ENCODE measurements around the gene NGLY1. TPM values are rescaled to one million over a fixed set of nuclear protein-coding genes. Genes with fewer than 3 reads are reported as not detected.

The NGLY1 gene
- total RNA-seq, 1 experiment from 2014 or later = 47.7 TPM

DNA sequence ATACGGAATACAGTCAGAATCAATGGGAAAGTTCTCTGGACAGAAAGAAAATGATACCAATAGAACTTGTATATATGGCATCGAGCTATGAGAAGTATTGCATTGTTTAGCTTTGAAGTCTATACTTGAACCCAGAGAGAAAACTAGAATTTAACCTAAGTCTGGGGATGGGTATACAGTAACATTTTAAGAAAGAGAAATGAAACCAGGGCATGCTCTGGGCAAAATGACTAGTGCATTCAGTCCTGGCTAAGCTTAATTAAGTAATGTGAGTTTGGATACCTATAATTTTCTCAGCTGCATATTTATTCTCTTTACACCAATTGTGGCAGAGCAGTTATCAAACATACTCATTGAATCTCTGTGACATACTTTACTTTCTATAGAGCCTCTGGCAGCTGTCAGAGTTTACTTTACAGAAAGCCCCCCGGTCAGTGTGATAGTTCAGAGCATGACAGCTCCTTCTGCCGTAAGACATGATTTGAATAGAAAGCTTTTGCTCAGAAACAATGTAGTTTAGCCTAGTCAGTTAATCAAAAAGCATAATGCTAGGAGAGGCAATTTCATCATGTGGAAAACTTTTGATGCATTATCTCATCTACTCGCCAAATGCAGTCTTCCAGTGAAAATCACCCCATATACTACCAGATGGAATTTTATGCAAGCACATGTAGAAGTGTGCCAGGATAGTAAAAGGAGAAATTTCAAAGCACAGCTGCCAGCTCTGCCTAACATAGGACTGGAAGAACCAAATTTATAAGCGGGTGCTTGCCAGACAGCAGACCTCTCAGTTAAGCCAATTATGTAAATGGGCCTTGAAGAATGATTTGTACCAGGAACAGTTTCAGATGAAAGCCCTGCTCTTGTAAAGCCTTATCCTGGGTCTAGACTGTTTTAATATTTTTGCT is 47.4 kb upstream of the NGLY1 start:
- Histone ChIP-seq H4K20me1 (ENCODE audit: low read length) (no peaks in the 10 kb centered on the region), H3K4me2 (ENCODE audit: low read length) (no peak overlapping the region), H3K27ac (ENCODE audit: low read length) (no peak overlapping the region), H3K4me1 (ENCODE audit: insufficient read depth, low read length) (no peaks in the 10 kb centered on the region), H3K9me2 (replicated peaks; ENCODE audit: low read length) (no peaks in the 10 kb centered on the region), H3K9ac (ENCODE audit: low read length) (no peak overlapping the region), H2AFZ (ENCODE audit: low read length) (no peak overlapping the region), H3K79me2 (ENCODE audit: low read length) (no peaks in the 10 kb centered on the region), H3F3A (ENCODE audit: low read length, unreplicated experiment) (no peaks in the 10 kb centered on the region), H3K27me3 (ENCODE audit: low read length) (no peaks in the 10 kb centered on the region; the same call in 1 of the 2 replicates), H3K9me3 (ENCODE audit: low read length) (no peaks in the 10 kb centered on the region), H3K4me3 (ENCODE audit: low read length) (no peak overlapping the region), H3K36me3 (ENCODE audit: low read depth, low read length) (no peaks in the 10 kb centered on the region)
- CTCF ChIA-PET = interaction anchor here (1.0 to 1.5 kb wide), 3 partner anchors 24 to 183 kb away, joined by 3 to 7 read pairs (median 4); no protein-coding TSS in a partner anchor
- no TSS peak for BruUV-seq (replicated peaks)
- no peak for DNase-seq
- intact Hi-C loops (cut with micrococcal nuclease) = loop anchor here (1.0 to 5.0 kb wide), 3 partner anchors 38 to 182 kb away; partner anchors contain the start of gene OXSM
- TF ChIP-seq EZH2phosphoT487 (IDR thresholded peaks at IDR 0.05; ENCODE audit: borderline replicate concordance, low read length) = no peak
- no peak for TF ChIP-seq EZH2 (IDR thresholded peaks at IDR 0.05; ENCODE audit: low read length, unreplicated experiment)
- TF ChIP-seq, protein P1, sequence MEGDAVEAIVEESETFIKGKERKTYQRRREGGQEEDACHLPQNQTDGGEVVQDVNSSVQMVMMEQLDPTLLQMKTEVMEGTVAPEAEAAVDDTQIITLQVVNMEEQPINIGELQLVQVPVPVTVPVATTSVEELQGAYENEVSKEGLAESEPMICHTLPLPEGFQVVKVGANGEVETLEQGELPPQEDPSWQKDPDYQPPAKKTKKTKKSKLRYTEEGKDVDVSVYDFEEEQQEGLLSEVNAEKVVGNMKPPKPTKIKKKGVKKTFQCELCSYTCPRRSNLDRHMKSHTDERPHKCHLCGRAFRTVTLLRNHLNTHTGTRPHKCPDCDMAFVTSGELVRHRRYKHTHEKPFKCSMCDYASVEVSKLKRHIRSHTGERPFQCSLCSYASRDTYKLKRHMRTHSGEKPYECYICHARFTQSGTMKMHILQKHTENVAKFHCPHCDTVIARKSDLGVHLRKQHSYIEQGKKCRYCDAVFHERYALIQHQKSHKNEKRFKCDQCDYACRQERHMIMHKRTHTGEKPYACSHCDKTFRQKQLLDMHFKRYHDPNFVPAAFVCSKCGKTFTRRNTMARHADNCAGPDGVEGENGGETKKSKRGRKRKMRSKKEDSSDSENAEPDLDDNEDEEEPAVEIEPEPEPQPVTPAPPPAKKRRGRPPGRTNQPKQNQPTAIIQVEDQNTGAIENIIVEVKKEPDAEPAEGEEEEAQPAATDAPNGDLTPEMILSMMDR (conservative IDR thresholded peaks at IDR 0.05; ENCODE audit: low read depth, low read length) = no peak
- POLR2A ChIA-PET (ENCODE audit: unreplicated experiment) = no interaction called here
- no peak for ATAC-seq

DNA sequence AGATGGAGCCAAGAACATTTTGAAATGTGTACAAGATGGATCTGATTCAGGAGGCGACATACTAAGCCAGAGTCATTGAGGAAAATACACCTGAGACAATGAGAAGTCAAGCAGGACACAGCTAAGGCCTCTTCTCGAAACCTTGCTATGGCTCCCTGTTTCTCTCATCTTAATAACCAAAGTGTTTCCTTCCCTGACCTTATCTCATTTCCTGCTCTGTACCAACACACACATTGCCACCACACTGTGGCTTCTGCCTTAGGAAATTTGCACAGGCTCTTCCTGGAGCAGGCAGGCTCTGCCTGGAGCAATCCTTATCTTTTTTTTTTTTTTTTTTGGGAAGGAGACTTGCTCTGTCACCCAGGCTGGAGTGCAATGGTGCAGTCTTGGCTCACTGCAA is 43.3 kb upstream of the NGLY1 start:
- Histone ChIP-seq H3F3A (ENCODE audit: low read length, unreplicated experiment) (no peaks in the 10 kb centered on the region), H3K4me1 (ENCODE audit: insufficient read depth, low read length) (peaks cover 4% of the 10 kb centered on the region), H3K27me3 (ENCODE audit: low read length) (no peaks in the 10 kb centered on the region; the same call in 1 of the 2 replicates), H3K9ac (ENCODE audit: low read length) (no peak overlapping the region), H3K27ac (ENCODE audit: low read length) (no peak overlapping the region), H3K9me2 (replicated peaks; ENCODE audit: low read length) (no peaks in the 10 kb centered on the region), H3K36me3 (ENCODE audit: low read depth, low read length) (no peaks in the 10 kb centered on the region), H3K79me2 (ENCODE audit: low read length) (no peaks in the 10 kb centered on the region), H3K4me2 (ENCODE audit: low read length) (no peak overlapping the region), H4K20me1 (ENCODE audit: low read length) (no peaks in the 10 kb centered on the region), H2AFZ (ENCODE audit: low read length) (no peak overlapping the region), H3K9me3 (ENCODE audit: low read length) (no peaks in the 10 kb centered on the region), H3K4me3 (ENCODE audit: low read length) (no peak overlapping the region)
- BruUV-seq (replicated peaks) = no TSS peak
- POLR2A ChIA-PET (ENCODE audit: unreplicated experiment) = no interaction called here
- ATAC-seq (no peak), DNase-seq (no peak)
- TF ChIP-seq EZH2 (IDR thresholded peaks at IDR 0.05; ENCODE audit: low read length, unreplicated experiment) = no peak
- TF ChIP-seq, protein P1 (conservative IDR thresholded peaks at IDR 0.05; ENCODE audit: low read depth, low read length) = no peak
- intact Hi-C loops (cut with micrococcal nuclease) = no loop called here
- CTCF ChIA-PET = no interaction called here

DNA sequence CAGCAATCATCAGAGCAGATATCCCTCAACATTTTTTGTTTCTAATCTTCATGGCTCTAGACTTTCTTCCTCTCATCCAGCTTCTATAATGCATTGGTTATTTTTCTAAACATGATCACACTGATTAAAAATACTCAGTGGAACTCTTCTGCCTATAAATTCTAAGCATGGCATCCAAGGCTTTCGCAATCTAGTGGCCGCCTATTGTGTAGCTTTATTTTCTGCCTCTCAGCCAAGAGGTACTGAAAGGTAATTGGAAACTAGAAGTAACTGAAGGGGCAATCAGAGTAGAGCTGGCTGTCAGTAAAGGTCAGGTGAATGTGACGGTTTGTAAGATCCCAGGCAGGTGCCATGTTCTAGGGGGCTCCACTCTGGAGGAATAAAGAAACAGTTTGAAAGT is 40.1 kb upstream of the NGLY1 start:
- Histone ChIP-seq H3F3A (ENCODE audit: low read length, unreplicated experiment) (no peaks in the 10 kb centered on the region), H3K27me3 (ENCODE audit: low read length) (no peaks in the 10 kb centered on the region), H3K4me3 (ENCODE audit: low read length) (no peak overlapping the region), H4K20me1 (ENCODE audit: low read length) (no peaks in the 10 kb centered on the region), H3K9me2 (replicated peaks; ENCODE audit: low read length) (no peaks in the 10 kb centered on the region), H3K79me2 (ENCODE audit: low read length) (no peaks in the 10 kb centered on the region), H3K4me1 (ENCODE audit: insufficient read depth, low read length) (peaks cover 15% of the 10 kb centered on the region), H3K9ac (ENCODE audit: low read length) (no peak overlapping the region), H3K9me3 (ENCODE audit: low read length) (no peaks in the 10 kb centered on the region), H2AFZ (ENCODE audit: low read length) (no peak overlapping the region), H3K36me3 (ENCODE audit: low read depth, low read length) (no peaks in the 10 kb centered on the region), H3K4me2 (ENCODE audit: low read length) (no peak overlapping the region), H3K27ac (ENCODE audit: low read length) (no peak overlapping the region)
- ATAC-seq (no peak), DNase-seq (no peak)
- TF ChIP-seq, protein P1 (conservative IDR thresholded peaks at IDR 0.05; ENCODE audit: low read depth, low read length) = no peak
- TF ChIP-seq EZH2phosphoT487 (IDR thresholded peaks at IDR 0.05; ENCODE audit: borderline replicate concordance, low read length) = no peak
- no peak for TF ChIP-seq EZH2 (IDR thresholded peaks at IDR 0.05; ENCODE audit: low read length, unreplicated experiment)
- ChIA-PET POLR2A (ENCODE audit: unreplicated experiment) (no interaction called here), CTCF (no interaction called here)
- intact Hi-C loops (cut with micrococcal nuclease) = no loop called here
- BruUV-seq (replicated peaks) = no TSS peak

All from PC-3 (cell line).